Prostate gland (tissue), 2 donors: Measurements from ENCODE around the gene CROCC. TPM values are rescaled to one million over a fixed set of nuclear protein-coding genes. Genes with fewer than 3 reads are reported as not detected.

Experiments
- DNase-seq: peaks from one replicate; pipeline ENCODE4 v3.0.0-alpha.2; 2019; ENCODE audit warnings: low spot score
- H3K27ac ChIP-seq, 2 donors: fragments of 200-600 bp; sonication (generic); 2 replicates each; pipeline ENCODE4 v1.5.1; 2017 to 2019
- H3K27me3 ChIP-seq: fragments of 200-600 bp; sonication (generic); replicated peaks from 2 replicates; pipeline ENCODE4 v1.5.1; 2019; ENCODE audit not compliant: insufficient read depth
- H3K36me3 ChIP-seq, 2 donors: fragments of 200-600 bp; sonication (generic); 1 replicate in 1 of 2; 2 replicates in 1 of 2; pipeline versions ENCODE4 v1.5.1 to v1.8.1; 2017 to 2019
- H3K4me1 ChIP-seq: fragments of 200-600 bp; sonication (generic); replicated peaks from 2 replicates; pipeline ENCODE4 v1.5.1; 2019
- H3K4me3 ChIP-seq, 2 donors: fragments of 200-600 bp; sonication (generic); 2 replicates each; pipeline ENCODE4 v1.5.1; 2017 to 2019
- H3K9me3 ChIP-seq: fragments of 200-600 bp; sonication (generic); 2 replicates; pipeline ENCODE4 v1.5.1; 2017
- POLR2A ChIP-seq: fragments of 450-650 bp; IDR thresholded peaks from one replicate; pipeline ENCODE4 v1.6.1; 2016; ENCODE audit warnings: antibody characterized with exemption, mild to moderate bottlenecking
- POLR2AphosphoS5 ChIP-seq: sonication (generic); formaldehyde crosslinking; IDR thresholded peaks from one replicate; pipeline ENCODE4 v1.6.1; 2017; ENCODE audit warnings: antibody characterized with exemption
- WGBS: methylation state at CpG from one replicate; pipeline ENCODE4 v1.1.5; 2018; 5-methylcytosine and 5-hydroxymethylcytosine counted together
- intact Hi-C: fragments of 100-400 bp; cut with DNase I; formaldehyde crosslinking; loops from one replicate; pipeline ENCODE4 v1.14.2; 2022
- total RNA-seq, 2 donors: library from RNA; depleted of rRNA; stranded (reverse); fragments of >200 nt; gene quantifications; one replicate each; pipeline ENCODE4 v1.1.0, GENCODE V29; 2016
- TF ChIP-seq, protein P1 (sequence below), 4 experiments: fragments of 200-600 bp in 2 of 4; fragments of 450-650 bp in 2 of 4; sonication (generic) in 2 of 4; IDR thresholded peaks; 1 replicate in 3 of 4; 2 replicates in 1 of 4; pipeline ENCODE4 v1.5.1; 2016 to 2019; ENCODE audit warnings: antibody characterized with exemption in 4 of 4, mild to moderate bottlenecking in 2 of 4, moderate library complexity in 2 of 4

The CROCC gene
- total RNA-seq, 2 donors from 2014 or later: 19.6 to 68.7 TPM

GRCh38 chr1:16969057-16969611 is 47.4 kb downstream of the CROCC start:
- 84% methylated on average over 14 of the region's 14 CpGs for WGBS
- Histone ChIP-seq H3K9me3 (no peaks in the 10 kb centered on the region), H3K4me1 (no peaks in the 10 kb centered on the region), H3K36me3 (peaks cover 0 to 12% of the 10 kb centered on the region in 2 donors), H3K4me3 (no peak overlapping the region), H3K27me3 (no peaks in the 10 kb centered on the region), H3K27ac (no peak overlapping the region)
- DNase-seq: no peak
- TF ChIP-seq POLR2A: no peak
- intact Hi-C loops: no loop called here

- H3K9me3 ChIP-seq: no peaks in the 10 kb centered on the region
- H3K4me3 ChIP-seq: no peak overlapping the region
- peaks cover 0 to 12% of the 10 kb centered on the region in 2 donors for H3K36me3 ChIP-seq
- intact Hi-C loops: no loop called here
- no peaks in the 10 kb centered on the region for H3K27me3 ChIP-seq
- no peak for DNase-seq
- 91% methylated on average over 12 of the region's 12 CpGs for WGBS
- no peaks in the 10 kb centered on the region for H3K4me1 ChIP-seq
- no peak overlapping the region for H3K27ac ChIP-seq
- TF ChIP-seq, protein P1, sequence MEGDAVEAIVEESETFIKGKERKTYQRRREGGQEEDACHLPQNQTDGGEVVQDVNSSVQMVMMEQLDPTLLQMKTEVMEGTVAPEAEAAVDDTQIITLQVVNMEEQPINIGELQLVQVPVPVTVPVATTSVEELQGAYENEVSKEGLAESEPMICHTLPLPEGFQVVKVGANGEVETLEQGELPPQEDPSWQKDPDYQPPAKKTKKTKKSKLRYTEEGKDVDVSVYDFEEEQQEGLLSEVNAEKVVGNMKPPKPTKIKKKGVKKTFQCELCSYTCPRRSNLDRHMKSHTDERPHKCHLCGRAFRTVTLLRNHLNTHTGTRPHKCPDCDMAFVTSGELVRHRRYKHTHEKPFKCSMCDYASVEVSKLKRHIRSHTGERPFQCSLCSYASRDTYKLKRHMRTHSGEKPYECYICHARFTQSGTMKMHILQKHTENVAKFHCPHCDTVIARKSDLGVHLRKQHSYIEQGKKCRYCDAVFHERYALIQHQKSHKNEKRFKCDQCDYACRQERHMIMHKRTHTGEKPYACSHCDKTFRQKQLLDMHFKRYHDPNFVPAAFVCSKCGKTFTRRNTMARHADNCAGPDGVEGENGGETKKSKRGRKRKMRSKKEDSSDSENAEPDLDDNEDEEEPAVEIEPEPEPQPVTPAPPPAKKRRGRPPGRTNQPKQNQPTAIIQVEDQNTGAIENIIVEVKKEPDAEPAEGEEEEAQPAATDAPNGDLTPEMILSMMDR (IDR thresholded peaks at IDR 0.05): no peak
- TF ChIP-seq POLR2AphosphoS5 (no peak), POLR2A (no peak)
These were observed 47.9 kb downstream of the CROCC start for GRCh38 chr1:16969651-16970050.

DNA sequence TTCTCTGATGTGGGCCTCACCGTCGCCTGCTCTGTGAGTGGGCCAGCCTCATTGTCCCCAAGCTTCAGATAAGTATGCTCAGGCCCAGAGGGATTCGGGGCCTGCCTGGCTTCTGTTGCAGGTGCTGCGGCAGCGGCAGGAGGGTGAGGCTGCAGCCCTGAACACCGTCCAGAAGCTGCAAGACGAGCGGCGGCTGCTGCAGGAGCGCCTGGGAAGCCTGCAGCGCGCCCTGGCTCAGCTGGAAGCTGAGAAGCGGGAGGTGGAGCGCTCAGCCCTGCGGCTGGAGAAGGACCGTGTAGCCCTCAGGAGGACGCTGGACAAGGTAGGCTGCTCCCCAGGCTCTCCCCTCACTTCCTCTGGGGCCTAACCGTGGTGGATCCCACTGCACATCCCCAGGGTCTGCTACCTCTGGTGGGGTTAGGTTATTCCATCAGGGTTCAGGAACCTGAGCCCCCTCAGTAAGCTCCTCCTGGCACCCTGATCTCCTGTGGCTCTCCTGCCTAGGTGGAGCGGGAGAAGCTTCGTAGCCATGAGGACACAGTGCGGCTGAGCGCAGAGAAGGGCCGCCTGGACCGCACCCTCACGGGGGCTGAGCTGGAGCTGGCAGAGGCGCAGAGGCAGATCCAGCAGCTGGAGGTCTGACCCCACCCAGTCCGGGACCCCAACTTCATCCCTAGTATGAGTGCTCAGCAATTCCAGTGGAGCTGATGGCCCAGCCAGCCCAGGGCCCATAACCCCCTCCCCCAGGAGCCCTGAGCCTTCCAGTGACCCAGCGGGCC is 48.6 kb downstream of the CROCC start:
- Histone ChIP-seq H3K27ac (no peak overlapping the region), H3K4me1 (no peaks in the 10 kb centered on the region), H3K27me3 (no peaks in the 10 kb centered on the region), H3K9me3 (no peaks in the 10 kb centered on the region), H3K4me3 (no peak overlapping the region), H3K36me3 (peaks cover 0 to 12% of the 10 kb centered on the region in 2 donors)
- DNase-seq: no peak
- 88% methylated on average over 28 of the region's 28 CpGs for WGBS
- intact Hi-C loops: no loop called here
- no peak for TF ChIP-seq POLR2AphosphoS5
- TF ChIP-seq POLR2A: no peak
- TF ChIP-seq, protein P1 (IDR thresholded peaks at IDR 0.05): no peak

- no peak for TF ChIP-seq POLR2AphosphoS5
- TF ChIP-seq, protein P1 (IDR thresholded peaks at IDR 0.05): no peak
- TF ChIP-seq POLR2A: no peak
- no peak for DNase-seq
- Histone ChIP-seq H3K36me3 (peaks cover 0 to 2% of the 10 kb centered on the region in 2 donors), H3K27ac (no peak overlapping the region), H3K27me3 (no peaks in the 10 kb centered on the region), H3K4me1 (no peaks in the 10 kb centered on the region), H3K9me3 (no peaks in the 10 kb centered on the region), H3K4me3 (no peak overlapping the region)
- intact Hi-C loops: no loop called here
- WGBS: 79% methylated on average over 27 of the region's 28 CpGs
These were observed 49.8 kb downstream of the CROCC start for GRCh38 chr1:16971341-16972188.

DNA sequence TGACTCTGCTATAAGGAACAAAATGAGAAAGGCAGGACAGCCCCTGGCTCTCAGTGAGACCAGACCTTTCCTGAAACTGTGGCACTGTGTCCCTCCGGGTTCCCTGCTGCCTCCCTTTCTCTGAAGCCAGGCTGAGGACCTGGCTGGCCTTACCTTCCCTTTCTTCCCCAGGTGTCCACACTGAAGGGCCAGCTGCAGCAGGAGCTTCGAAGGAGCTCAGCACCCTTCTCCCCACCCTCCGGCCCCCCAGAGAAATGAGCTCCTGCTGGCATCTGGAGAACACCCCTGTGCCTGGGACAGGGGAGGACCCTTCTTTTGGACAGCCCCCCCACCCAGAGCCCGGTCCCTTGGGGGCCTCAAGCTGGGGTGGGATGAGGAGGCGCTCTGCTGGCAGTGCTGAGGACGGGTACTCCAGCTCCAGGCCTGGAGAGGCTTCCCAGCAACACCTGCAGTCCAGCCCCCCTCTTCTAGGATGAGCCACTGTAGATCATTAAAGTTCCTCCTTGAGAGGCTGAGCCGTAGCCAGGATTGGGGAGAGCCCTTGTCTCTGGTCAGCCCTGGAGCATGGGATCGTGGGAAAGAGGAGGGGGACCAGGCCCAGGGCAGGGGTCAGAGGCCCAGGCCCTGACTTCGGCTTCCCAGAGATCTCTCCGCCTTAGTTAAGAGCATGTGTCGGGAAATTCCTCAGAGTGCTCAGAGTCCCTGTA is 50.6 kb downstream of the CROCC start:
- TF ChIP-seq, protein P1 (IDR thresholded peaks at IDR 0.05): no peak
- no peak for TF ChIP-seq POLR2A
- TF ChIP-seq POLR2AphosphoS5: no peak
- 80% methylated on average over 11 of the region's 11 CpGs for WGBS
- H3K4me3 ChIP-seq: no peak overlapping the region
- H3K4me1 ChIP-seq: no peaks in the 10 kb centered on the region
- no peaks in the 10 kb centered on the region for H3K9me3 ChIP-seq
- DNase-seq: no peak
- H3K27me3 ChIP-seq: no peaks in the 10 kb centered on the region
- no peak overlapping the region for H3K27ac ChIP-seq
- no peaks in the 10 kb centered on the region for H3K36me3 ChIP-seq
- intact Hi-C loops: no loop called here
